Left ventricle myocardium superior (tissue), 1 donor: ENCODE results near the gene OR4Q2. TPM values are rescaled to one million over a fixed set of nuclear protein-coding genes. Genes with fewer than 3 reads are reported as not detected.
"Not testable (repeated sequence)": the region's sequence is repeated elsewhere in the genome, so short reads cannot be mapped to it uniquely, and the experiment has no call there.

Experiments used
- ATAC-seq: fragments of 200-7000 bp; cut with Tn5 transposase; one replicate; pipeline ENCODE4 v1.9.1; 2020; ENCODE audit warnings: mild to moderate bottlenecking, moderate library complexity
- DNase-seq: peaks from one replicate; pipeline ENCODE4 v3.0.0-alpha.2; 2020
- intact Hi-C: fragments of 100-400 bp; cut with micrococcal nuclease; formaldehyde crosslinking; loops from one replicate; pipeline ENCODE4 v1.11.0; 2022
- long read RNA-seq: library from polyadenylated mRNA; unstranded; transcript quantifications from one replicate; pipeline ENCODE4 v2.0.0, GENCODE V29; 2021
- total RNA-seq: library from RNA; stranded (reverse); fragmentation: NEBNext Ultra II Directional; extraction: Animal tissue kit (Norgen Biotek cat#: 25700); gene quantifications from one replicate; pipeline ENCODE4 v1.2.1, GENCODE V29; 2021
- donor health status: DM: no; HTN: yes; CAD: no; lungs with severe emphysema.

Gene OR4Q2
- not detected for total RNA-seq
- long read RNA-seq, result 0 reads

- ATAC-seq (no peak), DNase-seq (no peak)
- intact Hi-C loops, result no loop called here
Measured at GRCh38 chr14:20001863-20002262, at the start of gene OR4Q2. TSS of gene OR4Q2 (plus strand) at chr14:20002163.

GRCh38 chr14:19969735-19970134 is 32.2 kb upstream of the OR4Q2 start:
- DNase-seq, ATAC-seq, intact Hi-C loops: not testable (repeated sequence)

- intact Hi-C loops, result no loop called here
- no peak for ATAC-seq
- DNase-seq, result no peak
Measured at GRCh38 chr14:19974844-19975243, 27.1 kb upstream of the OR4Q2 start.

- intact Hi-C loops, result no loop called here
- DNase-seq (no peak), ATAC-seq (no peak)
Measured at GRCh38 chr14:19975291-19975690, 26.7 kb upstream of the OR4Q2 start, which contains the start of gene OR4K15. TSS of gene OR4K15 (plus strand) at chr14:19975591. CDS start at chr14:19975591, 0 bp downstream.

- no peak for DNase-seq
- ATAC-seq, result no peak
- intact Hi-C loops, result no loop called here
Measured at GRCh38 chr14:19993438-19993837, 8.5 kb upstream of the OR4Q2 start.

GRCh38 chr14:20002319-20002718 is 356 bp downstream of the OR4Q2 start:
- DNase-seq (no peak), ATAC-seq (no peak)
- intact Hi-C loops, result no loop called here

- ATAC-seq, result no peak
- DNase-seq, result no peak
- intact Hi-C loops, result no loop called here
Measured at GRCh38 chr14:20008156-20008555, 6.2 kb downstream of the OR4Q2 start.

- intact Hi-C loops, result no loop called here
- ATAC-seq (no peak), DNase-seq (no peak)
Measured at GRCh38 chr14:20019257-20019865, 17.4 kb downstream of the OR4Q2 start, which contains the start of gene OR4K14. TSS of gene OR4K14 (minus strand) at chr14:20019307. CDS start at chr14:20015193, 4,114 bp downstream.

- DNase-seq (no peak), ATAC-seq (no peak)
- intact Hi-C loops, result no loop called here
Measured at GRCh38 chr14:20031058-20031457, 29.1 kb downstream of the OR4Q2 start.

GRCh38 chr14:20035449-20035848 is 33.5 kb downstream of the OR4Q2 start:
- ATAC-seq, result no peak
- intact Hi-C loops, result no loop called here
- no peak for DNase-seq

GRCh38 chr14:20035938-20036337 is 34.0 kb downstream of the OR4Q2 start, which contains the start of gene OR4K13:
TSS of gene OR4K13 (minus strand) at chr14:20036038. CDS start at chr14:20034758, 1,280 bp downstream.
- no peak for ATAC-seq
- DNase-seq, result no peak
- intact Hi-C loops, result no loop called here

GRCh38 chr14:20044243-20044642 is 42.3 kb downstream of the OR4Q2 start:
- no peak for ATAC-seq
- intact Hi-C loops, result no loop called here
- DNase-seq, result no peak

- DNase-seq (no peak), ATAC-seq (no peak)
- intact Hi-C loops, result no loop called here
Measured at GRCh38 chr14:20048202-20048601, 46.2 kb downstream of the OR4Q2 start.

Other genes starting within 250 kb of the OR4Q2 start
- gene OR4M1, start 228.7 kb upstream of the OR4Q2 start, total RNA-seq, result not detected
- not detected for gene OR4N2, start 198.4 kb upstream of the OR4Q2 start, total RNA-seq
- not detected for gene OR4K2, start 127.0 kb upstream of the OR4Q2 start, total RNA-seq
- not detected for gene OR4K5, start 81.6 kb upstream of the OR4Q2 start, total RNA-seq
- not detected for gene OR4K1, start 71.2 kb upstream of the OR4Q2 start, total RNA-seq
- not detected for gene OR4K15, start 26.6 kb upstream of the OR4Q2 start, total RNA-seq
- not detected for gene OR4K14, start 17.1 kb downstream of the OR4Q2 start, total RNA-seq
- not detected for gene OR4K13, start 33.9 kb downstream of the OR4Q2 start, total RNA-seq
- gene OR4L1, start 57.9 kb downstream of the OR4Q2 start, total RNA-seq, result not detected
- gene OR4K17, start 108.6 kb downstream of the OR4Q2 start, total RNA-seq, result not detected
- not detected for gene OR4N5, start 136.7 kb downstream of the OR4Q2 start, total RNA-seq
- gene OR11G2, start 188.7 kb downstream of the OR4Q2 start, total RNA-seq, result not detected
- not detected for gene OR11H6, start 221.5 kb downstream of the OR4Q2 start, total RNA-seq
- not detected for gene OR11H7, start 226.8 kb downstream of the OR4Q2 start, total RNA-seq
- gene OR11H4, start 237.1 kb downstream of the OR4Q2 start, total RNA-seq, result not detected